GOT3 (cell line): ENCODE results near the gene TTC12.

Experiments used
- DNase-seq: peaks from one replicate; lab custom pipeline; 2025; ENCODE audit warnings: mixed read lengths; lab: John Stamatoyannopoulos, UW

Gene TTC12

GRCh38 chr11:113329725-113330124, 15.3 kb downstream of the TTC12 start:
- DNase-seq: no peak

GRCh38 chr11:113331441-113331840, 17.1 kb downstream of the TTC12 start:
- DNase-seq: no peak

DNA sequence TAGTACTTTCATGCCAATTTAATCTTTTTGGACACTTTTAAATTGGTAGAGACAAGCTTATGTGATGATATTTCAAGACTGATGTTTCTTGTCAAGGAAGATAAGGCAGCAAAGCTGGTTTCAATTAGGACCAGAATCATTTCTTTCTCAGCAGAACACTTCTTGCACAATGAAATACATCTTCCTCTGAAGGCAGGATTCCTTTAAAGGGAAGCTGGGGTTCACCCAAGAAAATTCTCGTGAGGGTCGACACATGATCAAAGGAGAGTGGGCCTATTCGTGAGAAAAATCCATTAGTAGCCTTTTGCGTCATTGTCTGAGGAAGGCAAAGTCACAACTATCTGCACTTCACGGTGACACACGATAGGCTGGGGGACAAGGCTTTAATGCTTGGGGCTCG, 17.6 kb downstream of the TTC12 start:
- no peak for DNase-seq

DNA sequence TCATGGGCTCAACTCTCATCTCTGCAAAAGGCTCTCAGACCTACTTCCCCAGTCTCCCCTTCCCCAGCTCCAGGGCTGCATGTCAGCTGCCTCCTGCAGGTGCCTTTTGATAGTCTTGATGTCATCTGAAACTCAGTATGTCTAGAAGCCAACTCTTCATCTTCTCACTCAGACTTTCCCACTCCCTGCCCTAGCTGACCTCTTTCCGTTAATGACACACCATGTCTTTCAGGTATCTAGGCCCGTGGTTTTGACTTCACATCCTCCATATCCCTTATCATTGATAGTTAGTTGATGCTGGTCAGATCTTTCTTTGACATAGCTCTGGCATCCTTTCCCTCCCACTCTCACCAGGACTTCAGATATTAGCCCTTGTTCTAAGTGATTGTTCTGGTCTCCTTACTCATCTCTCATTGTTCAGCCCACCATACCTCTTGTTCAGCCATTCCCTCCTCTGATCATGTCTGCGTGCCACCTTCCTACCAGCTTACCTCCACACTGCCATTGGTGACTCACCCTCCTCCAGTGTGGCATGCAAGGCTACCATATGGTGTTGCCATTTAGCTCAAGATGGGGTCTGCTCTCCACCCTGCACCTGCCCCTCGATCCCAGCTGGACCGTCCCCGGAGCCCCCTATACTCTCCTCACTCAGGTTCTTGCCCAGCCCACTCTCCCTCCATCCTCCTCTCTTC, 18.4 kb downstream of the TTC12 start:
- no peak for DNase-seq

GRCh38 chr11:113334183-113334582, 19.8 kb downstream of the TTC12 start:
- no peak for DNase-seq

- DNase-seq: no peak
These were observed 24.3 kb downstream of the TTC12 start for GRCh38 chr11:113338730-113339129.

DNA sequence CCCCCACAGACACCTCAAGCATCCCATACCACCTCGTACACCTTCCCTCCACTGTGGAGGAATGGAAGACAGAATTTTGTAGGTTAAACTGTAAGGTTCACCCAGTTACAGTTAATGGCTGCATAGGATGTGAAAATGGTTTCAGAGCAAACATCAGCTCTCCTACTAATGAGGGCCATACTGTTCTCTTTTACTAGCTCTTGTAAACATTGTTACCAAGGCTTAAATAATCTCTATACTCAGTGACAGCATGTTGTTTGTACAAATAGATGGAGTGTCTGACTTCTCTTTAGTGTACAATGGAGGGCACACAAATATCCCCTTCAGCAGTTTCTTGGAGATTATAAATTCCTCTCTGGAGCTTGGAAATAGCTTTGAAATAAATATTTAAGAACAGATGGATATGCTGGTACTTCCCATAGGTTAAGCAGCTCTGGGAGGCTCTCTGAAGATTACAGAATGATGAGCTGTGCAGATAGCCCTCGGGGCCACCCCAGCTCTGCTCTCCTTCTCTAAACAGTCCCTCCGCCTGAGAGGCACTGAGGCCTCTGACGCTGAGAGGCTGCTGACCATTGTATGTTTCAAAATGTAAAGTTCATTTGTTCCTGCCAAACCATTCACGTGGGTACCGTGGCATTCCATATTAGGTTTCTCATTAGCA, 25.7 kb downstream of the TTC12 start:
- DNase-seq: no peak

- no peak for DNase-seq
These were observed 27.2 kb downstream of the TTC12 start for GRCh38 chr11:113341388-113342165.

- DNase-seq: no peak
These were observed 31.6 kb downstream of the TTC12 start for GRCh38 chr11:113345978-113346377.

DNA sequence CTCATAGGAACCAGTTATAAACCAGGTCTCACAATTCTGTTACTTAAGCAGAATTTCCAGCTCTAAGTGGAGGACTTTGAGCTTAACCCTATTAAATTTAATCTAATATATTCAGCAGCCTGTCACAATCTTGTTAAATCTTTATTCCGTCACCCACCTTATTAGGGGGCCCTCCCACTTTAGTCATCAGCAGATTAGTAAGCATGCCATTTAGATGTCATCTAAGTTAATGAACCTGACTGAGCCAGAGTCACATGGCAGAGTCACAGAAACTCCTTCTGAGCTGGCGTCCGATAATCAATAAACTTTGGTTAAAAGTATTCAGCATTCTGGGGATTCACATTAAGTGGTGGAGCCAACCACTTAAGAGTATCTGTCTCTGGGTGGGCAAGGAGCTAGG, 35.1 kb downstream of the TTC12 start:
- no peak for DNase-seq

GRCh38 chr11:113350336-113351067, 36.1 kb downstream of the TTC12 start:
- no peak for DNase-seq

DNA sequence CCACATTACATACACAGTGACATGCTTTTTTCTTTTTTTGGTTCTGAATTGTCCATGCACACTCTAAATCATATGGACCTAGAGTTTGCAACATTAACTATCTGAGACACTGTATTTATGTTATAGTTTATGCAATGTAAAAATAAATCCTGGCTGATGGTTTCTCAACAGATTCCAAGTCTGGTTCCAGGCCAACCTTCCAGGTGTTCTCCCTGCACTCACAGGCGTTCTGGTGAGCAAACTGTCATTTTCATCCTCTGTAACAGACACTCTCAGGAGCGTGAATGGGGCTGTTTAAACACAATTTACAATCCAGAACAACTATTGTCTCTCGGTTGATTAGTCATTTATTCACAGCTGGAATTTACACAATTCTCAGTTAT, 36.7 kb downstream of the TTC12 start:
- no peak for DNase-seq

- DNase-seq: no peak
These were observed 37.1 kb downstream of the TTC12 start for GRCh38 chr11:113351480-113351879.

DNA sequence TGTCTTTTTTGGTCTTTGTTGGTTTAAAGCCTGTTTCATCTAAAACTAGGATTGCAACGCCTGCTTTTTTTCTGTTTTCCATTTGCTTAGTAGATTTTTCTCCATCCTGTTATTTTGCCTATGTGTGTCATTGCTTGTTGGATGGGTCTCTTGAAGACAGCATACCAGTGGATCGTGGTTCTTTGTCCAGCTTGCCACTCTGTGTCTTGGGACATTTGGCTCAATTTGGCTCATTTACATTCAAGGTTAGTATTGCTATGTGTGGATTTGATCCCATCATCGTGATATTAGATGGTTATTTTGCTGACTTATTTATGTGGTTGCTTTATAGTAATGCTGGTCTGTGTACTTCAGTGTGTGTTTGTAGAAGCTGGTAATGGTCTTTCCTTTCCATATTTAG, 41.8 kb downstream of the TTC12 start:
- no peak for DNase-seq

- DNase-seq: no peak
These were observed 49.0 kb downstream of the TTC12 start for GRCh38 chr11:113363406-113363805.

DNA sequence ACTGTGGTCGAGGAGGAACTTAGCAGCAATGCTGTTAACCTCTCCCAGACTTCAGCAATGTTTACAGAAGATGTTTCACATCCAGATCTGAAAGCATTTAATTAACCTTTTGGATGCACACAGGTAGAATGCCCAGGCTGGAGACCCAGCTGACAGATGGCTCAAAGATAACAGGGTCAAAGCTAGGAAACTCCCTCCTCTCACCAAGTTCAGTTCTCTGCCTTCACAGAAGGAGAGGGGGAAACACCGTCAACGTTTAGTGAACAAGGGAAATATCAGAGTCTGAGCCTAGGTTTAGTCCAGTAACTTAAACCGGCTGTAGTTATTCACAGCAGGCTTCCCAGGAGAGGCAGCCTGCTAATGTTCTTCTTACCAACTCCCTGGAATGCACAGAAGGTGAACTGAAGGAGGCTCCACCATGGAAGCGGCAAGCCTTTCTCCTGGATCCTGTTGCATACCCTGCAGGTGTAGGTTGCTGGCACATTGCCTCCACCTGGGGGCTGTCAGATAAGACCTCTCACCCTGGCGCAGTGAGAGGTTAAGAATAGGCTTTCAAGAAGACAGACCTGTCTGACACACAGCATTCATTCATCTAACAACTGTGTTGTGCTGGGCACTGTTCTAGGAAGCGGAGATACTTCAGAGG, 49.7 kb downstream of the TTC12 start:
- no peak for DNase-seq

- DNase-seq: no peak
These were observed 51.5 kb downstream of the TTC12 start for GRCh38 chr11:113365895-113366294.

- no peak for DNase-seq
These were observed 55.0 kb downstream of the TTC12 start for GRCh38 chr11:113369411-113369810.

DNA sequence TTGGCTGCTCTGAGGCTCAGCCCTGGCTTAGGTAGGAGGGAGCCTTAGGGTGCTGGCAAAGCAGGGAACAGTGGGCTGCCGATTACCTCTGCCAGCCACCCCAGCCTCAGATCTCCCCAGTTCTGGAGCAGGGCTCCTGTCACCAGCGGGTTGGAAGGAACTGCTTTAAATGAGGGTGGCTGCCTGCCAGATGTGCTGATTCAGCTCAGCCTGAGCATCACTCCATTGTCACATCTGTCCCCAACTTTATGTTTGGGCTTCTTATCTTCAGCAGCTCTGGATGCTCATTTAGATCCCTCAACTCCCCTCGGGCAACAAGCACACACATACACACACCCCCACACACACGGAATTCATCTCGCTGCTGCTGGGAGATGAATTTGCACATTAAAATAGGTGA, 56.3 kb downstream of the TTC12 start:
- no peak for DNase-seq

- no peak for DNase-seq
These were observed 57.9 kb downstream of the TTC12 start for GRCh38 chr11:113372309-113372708.

- no peak for DNase-seq
These were observed 58.9 kb downstream of the TTC12 start for GRCh38 chr11:113373306-113373705.

DNA sequence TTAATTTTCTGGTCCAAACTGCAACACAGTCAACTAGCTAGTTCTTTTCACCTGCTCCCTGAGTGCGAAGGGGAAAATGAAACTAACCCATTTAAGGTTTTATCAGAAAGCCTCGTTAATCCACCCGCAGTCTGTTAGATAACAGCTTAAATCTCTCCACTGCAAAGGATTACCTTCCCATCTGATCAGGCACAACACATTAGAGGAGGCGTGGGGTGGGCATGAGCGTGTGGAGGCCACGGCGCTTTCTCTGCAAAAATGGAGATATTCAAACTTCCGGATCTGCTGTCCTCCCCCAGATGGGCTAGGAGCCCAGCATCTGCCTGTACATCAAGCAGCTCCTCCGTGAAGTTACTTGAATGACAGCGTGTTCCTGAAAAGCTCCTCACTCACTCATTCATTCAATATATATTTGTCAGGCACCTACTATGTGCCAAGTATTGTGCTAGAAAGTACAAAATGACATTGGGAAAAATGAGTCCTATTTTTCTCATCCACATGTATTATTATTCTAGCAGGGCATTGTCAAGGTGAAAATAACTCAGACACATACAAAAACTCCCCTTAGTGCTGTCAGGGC, 59.7 kb downstream of the TTC12 start:
- no peak for DNase-seq
